EL (cell line): Measurements from ENCODE around the gene CAMK1.
A peak's percentile ranks its signal among the peaks of the same experiment; 100 is the strongest.

Experiments used
- DNase-seq: peaks from one replicate; pipeline ENCODE4 v3.0.0-alpha.2; 2016

Gene CAMK1

GRCh38 chr3:9770276-9770812, 597 bp upstream of the CAMK1 start:
- no peak for DNase-seq

- DNase-seq = no peak
Observed at GRCh38 chr3:9769012-9769411, 735 bp downstream of the CAMK1 start.

GRCh38 chr3:9768141-9768775, 1.5 kb downstream of the CAMK1 start:
- DNase-seq = no peak

GRCh38 chr3:9767418-9767817, 2.3 kb downstream of the CAMK1 start:
- DNase-seq = no peak

- no peak for DNase-seq
Observed at GRCh38 chr3:9765865-9766264, 3.9 kb downstream of the CAMK1 start.

GRCh38 chr3:9762871-9763270, 6.9 kb downstream of the CAMK1 start:
- no peak for DNase-seq

- no peak for DNase-seq
Observed at GRCh38 chr3:9761919-9762318, 7.8 kb downstream of the CAMK1 start.

GRCh38 chr3:9760779-9761505, 8.8 kb downstream of the CAMK1 start:
- DNase-seq = no peak

- no peak for DNase-seq
Observed at GRCh38 chr3:9757427-9757826, 12.3 kb downstream of the CAMK1 start.

GRCh38 chr3:9754678-9755077, 15.1 kb downstream of the CAMK1 start:
- no peak for DNase-seq

- DNase-seq = no peak
Observed at GRCh38 chr3:9750556-9751411, 19.0 kb downstream of the CAMK1 start.

- peak; percentile 99 for DNase-seq
Observed at GRCh38 chr3:9749645-9750555, 19.8 kb downstream of the CAMK1 start, which contains the start of gene OGG1. Gene OGG1, plus strand, starts transcription at chr3:9749952. Its CDS starts 335 bp downstream, at chr3:9750287.

- DNase-seq = no peak
Observed at GRCh38 chr3:9749296-9749644, 20.5 kb downstream of the CAMK1 start.

GRCh38 chr3:9748031-9748430, 21.7 kb downstream of the CAMK1 start:
- no peak for DNase-seq

GRCh38 chr3:9747267-9747666, 22.5 kb downstream of the CAMK1 start:
- DNase-seq = peak; percentile 54

- DNase-seq = peak; percentile 84
Observed at GRCh38 chr3:9746330-9746729, 23.4 kb downstream of the CAMK1 start.

GRCh38 chr3:9745521-9745920, 24.2 kb downstream of the CAMK1 start:
- DNase-seq = no peak

- no peak for DNase-seq
Observed at GRCh38 chr3:9744162-9744561, 25.6 kb downstream of the CAMK1 start.

- DNase-seq = no peak
Observed at GRCh38 chr3:9743548-9743947, 26.2 kb downstream of the CAMK1 start.

GRCh38 chr3:9742560-9742959, 27.2 kb downstream of the CAMK1 start:
- no peak for DNase-seq

- DNase-seq = no peak
Observed at GRCh38 chr3:9739181-9739580, 30.6 kb downstream of the CAMK1 start.

GRCh38 chr3:9736831-9737230, 32.9 kb downstream of the CAMK1 start:
- no peak for DNase-seq
